GM21529 (cell line): Measurements from ENCODE around the gene ATG10.
"Not testable (repeated sequence)": the region's sequence is repeated elsewhere in the genome, so short reads cannot be mapped to it uniquely, and the experiment has no call there.

Experiments
- ATAC-seq: cut with Tn5 transposase; IDR thresholded peaks from one replicate; pipeline ENCODE4 v1.9.1; 2021; ENCODE audit not compliant: unreplicated experiment

Gene ATG10

DNA sequence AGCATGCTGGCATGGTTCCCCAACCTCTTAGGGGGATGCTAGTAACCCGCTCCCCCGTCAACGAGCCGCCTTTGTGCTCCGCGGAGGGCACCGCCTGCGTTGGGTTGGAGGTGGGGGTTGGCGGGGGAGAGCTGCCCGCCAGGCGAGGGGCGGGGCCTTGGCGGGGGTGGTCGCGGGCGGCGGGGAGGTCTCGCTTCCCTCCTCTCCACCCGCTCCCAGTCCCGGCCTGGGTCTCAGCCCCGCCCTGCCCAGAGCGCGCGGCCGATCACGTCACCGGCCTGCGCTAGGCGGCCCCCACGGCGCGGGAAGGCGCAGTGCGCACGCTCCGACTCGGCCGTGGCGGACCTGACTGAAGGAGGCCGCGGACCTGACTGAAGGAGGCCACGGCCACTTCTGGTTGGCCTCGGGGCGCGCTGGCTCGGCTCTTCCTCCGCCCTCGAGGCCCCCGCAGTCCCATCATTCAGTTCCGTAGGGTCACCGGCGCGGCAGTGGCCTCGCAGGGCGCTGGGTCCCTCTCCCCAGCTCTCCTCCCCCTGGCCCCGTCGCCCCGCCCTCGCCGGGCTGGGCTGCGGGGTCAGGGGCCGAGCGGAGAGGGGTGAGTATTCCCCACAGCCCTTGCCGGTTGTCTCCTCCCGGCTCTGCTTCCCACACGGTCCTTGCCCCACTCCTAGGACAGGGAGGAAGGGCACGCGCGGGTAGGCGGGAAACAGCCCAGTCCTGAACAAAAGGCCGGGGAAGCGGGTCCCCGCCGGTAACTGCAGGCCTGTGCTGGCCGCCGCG lies at the start of gene ATG10:
Gene ATG10 (plus strand): TSS at position 312 of the 780 bp plus-strand sequence. CDS start 15,548 bp downstream, outside the sequence.
- peak; percentile 95 for ATAC-seq

DNA sequence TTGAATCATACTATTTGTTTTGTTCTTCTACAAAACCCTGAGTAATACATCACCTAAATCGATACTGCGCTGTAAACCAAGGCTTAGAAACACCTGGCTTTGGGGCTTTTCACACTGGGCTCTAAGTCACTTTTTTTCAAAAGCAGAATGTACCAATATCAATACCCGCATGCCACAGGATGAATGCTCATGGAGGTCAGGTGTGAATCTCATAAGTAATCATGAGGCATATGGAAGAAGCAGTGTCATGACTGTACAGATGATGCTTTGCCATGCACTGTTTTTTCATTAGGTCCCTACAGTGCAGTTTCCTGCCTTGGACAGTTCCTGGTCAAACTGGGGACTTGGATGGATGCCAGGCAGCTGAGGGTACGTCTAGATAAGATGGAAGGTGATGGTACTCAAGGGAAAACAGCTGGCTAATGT lies 49.0 kb upstream of the ATG10 start:
- ATAC-seq: no peak

DNA sequence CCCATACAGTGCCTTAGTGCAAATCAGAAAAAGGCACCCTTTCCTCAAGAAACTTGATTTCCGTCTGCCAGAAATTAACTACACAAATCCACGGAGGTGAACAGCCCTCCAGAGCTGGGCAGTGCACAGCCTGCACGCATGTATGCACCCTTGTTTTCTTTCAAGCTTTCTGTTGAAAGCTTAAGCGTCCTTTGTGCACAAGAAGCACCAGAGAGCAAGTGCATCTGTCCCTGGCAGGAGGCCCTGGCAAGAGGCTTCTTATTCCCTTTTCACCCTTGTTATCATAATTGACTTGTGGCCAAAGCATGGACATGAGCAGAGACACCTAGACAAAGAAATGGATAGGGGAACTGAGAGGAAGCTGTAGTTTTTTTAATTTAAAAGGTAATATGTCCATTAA lies 47.4 kb upstream of the ATG10 start:
- no peak for ATAC-seq

DNA sequence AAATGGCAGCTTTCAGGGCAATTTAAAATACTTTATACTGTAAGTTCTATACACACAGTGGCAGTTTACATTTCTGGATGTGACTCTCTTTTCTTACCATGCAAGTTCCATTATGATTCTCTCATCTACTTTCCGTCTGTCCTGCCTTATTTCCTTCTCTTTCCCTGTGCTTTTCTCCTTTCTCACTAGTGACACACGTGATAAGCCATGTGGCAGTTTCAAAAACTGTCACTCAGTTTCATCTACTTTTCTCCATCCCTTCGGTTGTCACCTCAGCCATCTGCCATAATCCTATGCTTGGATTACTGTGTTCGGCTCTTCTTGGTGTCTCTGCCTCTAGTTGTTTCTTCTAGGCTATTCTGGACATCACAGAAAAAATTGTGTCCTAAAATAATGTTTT lies 46.8 kb upstream of the ATG10 start:
- no peak for ATAC-seq

DNA sequence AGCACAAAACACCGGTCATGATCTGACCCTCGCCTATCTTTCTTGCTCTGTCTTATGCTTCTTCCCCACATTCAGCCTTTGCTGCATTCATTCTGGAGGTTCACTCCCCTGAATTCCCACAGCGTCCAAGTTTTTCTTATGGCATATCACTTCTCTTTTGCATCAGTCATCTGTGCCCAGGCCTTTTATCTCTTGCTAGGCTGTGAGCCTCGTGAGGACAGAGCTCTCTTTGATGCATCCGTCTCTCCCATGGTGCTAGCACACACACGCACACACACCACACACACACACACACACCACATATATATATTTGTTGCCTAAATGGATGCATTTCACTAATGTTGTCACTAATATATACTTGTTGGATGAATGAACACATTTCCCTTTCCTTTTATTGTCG lies 45.8 kb upstream of the ATG10 start:
- ATAC-seq: no peak

DNA sequence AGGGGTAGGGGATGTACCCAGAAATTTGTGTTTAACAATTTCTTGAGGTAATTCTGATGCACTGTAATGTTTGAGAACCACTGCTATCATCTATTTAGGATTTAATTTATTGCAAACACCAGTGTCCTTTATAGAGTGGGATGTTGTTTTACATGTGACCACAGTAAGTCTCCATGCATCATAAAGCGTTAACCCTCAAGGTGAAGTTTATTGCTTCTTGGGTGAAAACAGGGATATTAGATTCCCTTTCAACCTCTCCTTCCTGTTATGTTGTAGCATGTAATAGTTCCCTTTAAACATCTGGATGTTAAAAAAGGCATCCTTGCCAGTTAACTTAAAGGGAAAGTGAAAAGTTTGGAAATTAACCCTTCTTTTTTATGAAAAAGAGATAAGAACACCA lies 35.8 kb upstream of the ATG10 start:
- ATAC-seq: no peak

DNA sequence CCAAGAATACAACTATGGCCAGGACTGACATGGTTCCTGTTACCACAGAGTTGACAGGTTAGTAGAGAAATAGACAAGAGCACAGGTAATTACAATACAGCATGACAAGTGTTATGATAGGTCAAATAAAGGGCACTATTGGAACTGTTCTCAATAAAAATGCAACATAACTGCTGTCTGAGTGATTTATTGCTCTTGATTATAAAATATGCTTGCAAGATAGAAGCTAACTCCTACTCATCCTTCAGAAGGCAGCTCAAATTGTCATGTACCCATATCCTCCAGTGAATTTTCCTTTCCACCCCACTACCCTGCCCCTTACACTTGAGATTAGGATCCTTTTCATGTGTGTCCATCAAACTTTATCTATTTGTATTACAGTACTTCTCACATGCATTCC lies 35.1 kb upstream of the ATG10 start:
- ATAC-seq: no peak

DNA sequence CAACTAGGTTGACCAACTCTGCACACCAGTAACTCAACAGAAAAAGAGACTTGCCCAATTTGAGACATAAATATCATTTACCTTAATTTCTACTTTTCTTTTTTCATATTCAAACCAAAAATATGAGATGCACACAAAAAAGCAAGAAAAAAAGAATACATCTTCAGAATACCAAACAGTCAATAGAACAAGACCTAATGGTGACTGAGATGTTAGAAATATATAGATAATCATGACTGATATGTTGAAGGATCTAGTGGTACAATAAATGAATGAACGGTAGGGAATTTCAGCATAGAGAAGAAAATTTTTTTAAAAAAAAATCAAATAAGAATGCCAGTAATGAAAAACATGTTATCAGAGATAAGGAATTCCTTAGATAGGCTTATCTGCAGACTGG lies 29.1 kb upstream of the ATG10 start:
- ATAC-seq: no peak

DNA sequence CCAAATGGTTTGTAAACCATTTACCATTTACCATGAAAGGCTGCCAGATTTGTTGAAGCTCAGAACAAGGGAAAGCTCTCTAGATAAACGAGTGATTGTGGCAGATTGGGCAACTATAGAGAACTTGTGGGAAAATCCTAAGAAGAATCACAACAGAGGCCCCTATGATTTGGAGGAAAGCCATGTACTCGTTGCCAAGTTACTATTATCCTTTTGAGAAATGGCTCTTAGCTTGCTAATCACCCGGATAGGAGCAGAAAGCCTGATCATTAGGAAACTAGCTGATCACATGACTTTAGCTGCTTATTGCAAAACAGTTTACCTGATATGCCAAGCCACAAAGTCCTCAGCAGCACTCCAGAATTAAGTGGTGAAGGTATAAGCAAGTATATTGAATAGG lies 23.5 kb upstream of the ATG10 start:
- no peak for ATAC-seq

DNA sequence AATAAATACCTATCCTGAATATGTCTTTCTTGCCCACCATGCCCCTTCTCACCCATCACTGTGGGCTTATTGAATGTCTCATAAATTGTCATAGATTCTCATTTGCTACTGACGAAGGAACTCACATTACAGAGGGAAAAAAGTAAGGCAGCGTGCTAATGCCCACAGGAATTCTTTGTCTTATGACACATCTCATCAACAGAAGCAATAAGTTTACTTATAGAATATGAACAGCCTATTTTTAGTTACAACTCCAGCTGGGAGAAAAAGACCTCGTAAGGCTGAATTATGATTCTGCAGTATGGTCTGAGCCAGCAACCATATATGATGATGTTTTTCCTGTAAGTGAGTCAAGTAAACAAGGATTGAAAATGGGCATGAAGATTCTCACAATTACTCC lies 22.4 kb upstream of the ATG10 start:
- ATAC-seq: no peak

DNA sequence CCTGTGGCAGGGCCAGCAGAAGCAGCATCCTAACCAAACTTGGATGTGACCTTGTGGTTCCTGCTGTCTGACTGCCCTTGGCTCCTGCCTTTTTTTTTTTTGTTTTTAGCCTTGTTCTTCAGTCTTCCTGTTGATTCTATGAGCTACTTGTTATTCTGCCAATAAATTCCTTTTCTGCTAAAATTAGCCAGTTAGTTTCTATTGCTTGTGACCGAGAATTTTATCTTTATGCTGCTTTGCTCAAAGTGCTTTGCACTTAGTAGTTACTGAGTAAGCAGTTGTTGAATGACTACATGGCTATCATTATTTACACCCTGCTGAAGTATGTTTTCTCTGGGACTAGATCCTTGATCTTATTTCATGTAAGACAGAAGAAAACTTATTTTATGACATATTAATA lies 20.8 kb upstream of the ATG10 start:
- no peak for ATAC-seq

DNA sequence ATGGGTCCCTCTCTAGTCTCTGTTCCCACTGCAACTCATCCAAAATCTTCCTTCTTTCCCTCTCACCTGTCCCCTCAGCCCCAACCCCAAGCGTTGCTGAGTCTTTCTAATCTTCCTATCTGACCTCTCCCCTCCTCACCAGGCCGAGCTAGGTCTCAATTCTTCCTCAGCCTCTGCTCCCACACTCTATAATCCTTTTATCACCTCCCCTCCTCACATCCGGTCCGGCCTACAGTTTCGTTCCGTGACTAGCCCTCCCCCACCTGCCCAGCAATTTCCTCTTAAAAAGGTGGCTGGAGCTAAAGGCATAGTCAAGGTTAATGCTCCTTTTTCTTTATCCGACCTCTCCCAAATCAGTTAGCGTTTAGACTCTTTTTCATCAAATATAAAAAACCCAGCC lies 17.0 kb upstream of the ATG10 start:
- not testable (repeated sequence) for ATAC-seq

DNA sequence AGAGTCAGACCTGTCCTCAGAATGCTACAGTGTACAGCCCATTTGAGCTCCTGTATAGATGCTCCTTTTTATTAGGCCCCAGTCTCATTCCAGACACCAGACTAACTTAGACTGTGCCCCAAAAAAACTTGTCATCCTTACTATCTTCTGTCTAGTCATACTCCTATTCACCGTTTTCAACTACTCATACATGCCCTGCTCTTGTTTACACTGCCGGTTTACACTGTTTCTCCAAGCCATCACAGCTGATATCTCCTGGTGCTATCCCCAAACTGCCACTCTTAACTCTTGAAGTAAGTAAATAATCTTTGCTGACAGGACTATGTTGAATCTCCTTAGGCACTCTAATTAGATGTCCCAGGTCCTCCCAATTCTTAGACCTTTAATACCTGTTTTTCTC lies 13.7 kb upstream of the ATG10 start:
- not testable (repeated sequence) for ATAC-seq

DNA sequence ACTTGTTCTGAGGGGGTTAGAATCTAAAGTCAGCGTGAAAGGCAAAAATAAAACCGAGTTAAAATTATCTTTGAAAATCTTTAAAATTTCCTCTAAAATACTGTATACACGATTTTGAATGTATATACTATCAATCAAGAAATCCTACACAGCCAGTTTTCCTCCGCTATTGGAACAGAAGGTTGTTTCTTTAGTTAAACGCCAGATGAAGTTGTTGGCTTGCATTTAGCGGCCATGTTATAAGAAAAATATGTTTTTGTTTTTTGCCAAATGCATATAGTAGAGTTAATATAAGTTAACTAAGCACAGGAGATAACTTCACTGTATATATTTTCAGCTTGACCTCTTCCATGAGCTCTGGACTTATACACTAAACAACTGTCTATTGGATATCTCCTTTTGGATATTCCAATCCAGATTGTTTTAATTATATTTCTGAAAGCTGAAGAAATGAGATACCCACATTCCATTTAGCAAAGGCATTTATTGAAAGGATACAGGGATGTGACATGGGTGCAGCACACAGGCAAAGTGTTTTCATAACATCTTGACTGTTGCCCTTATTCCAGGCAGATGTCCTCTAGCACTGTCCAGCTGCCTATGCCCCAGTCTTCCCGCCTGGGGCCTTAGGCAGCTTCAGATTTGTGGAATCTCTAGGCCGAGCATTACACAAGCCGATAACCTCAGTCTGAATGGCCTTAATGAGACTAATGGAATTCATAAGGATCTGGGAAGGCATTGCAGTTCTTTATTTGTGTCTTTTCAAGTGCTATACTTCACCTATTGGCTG lies 10.0 kb upstream of the ATG10 start:
- no peak for ATAC-seq

DNA sequence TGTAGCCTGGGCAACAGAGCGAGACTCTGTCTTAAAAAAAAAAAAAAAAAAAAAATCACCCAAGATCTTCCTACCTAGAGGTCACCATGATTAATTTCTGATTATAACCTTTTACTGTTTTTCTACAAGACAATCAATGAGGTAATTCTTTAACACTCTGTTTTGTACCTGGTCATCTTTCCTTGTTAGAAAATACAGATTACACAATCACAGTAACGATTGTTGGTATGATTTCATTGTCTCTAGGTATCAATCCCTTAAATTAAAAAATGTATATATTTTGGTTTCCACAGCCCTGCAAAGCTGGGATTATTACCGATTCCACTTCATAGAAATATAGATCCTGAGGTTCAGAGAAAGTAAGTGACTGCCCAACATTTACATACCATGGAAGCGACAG lies 8.3 kb upstream of the ATG10 start:
- ATAC-seq: no peak

DNA sequence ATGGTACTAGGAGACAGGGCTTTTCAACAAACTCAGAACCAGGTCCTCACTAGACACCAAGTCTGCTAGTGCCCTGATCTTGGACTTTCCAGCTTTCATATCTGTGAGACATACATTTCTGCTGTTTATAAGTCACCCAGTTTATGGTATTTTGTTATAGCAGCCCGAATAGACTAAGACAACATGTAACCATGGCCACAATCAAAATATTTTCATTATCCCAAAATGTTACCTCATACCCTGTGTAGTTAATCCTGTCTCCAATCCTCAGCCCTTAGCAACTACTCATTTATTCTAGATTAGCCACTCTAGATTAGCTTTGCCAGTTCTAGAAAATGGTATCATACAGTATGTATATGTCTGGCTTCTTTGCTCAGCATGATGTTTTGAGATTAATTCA lies 6.3 kb upstream of the ATG10 start:
- no peak for ATAC-seq

DNA sequence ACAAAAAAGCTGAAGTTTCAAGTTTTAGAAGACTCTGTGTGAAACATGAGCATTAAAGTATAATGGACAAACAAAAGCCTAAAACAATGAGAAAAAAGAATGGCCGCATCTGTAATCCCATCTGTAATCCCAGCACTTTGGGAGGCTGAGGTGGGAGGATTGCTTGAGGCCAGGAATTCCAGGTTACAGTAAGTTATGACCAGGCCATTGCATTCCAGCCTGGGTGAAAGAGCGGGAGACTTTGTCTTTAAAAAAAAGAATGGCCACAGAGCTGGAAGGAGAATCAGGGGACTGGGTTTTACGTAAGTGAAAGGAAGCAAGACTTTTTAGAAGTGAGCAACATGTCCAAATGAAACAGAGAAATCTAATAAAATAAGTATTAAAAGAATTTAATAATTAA lies 2.6 kb upstream of the ATG10 start:
- no peak for ATAC-seq

DNA sequence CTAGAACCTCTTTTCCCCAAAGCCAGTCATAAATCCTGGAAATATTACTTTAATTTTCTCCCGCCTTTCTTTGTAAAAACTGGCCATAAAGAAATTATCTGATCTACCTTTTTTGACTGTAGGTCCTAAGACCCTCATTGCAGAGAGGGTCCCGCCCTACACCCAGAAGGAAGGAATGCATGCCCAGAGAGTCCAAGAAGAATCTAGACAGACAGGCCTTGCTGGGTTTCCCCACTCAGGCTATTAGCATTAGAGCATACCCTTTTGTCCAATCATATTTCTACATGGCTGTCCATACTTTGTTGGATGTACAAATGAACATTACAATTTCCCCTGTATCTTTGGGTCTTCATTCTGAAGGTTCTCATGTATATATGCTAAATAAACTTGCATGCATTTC lies 1.9 kb upstream of the ATG10 start:
- no peak for ATAC-seq

DNA sequence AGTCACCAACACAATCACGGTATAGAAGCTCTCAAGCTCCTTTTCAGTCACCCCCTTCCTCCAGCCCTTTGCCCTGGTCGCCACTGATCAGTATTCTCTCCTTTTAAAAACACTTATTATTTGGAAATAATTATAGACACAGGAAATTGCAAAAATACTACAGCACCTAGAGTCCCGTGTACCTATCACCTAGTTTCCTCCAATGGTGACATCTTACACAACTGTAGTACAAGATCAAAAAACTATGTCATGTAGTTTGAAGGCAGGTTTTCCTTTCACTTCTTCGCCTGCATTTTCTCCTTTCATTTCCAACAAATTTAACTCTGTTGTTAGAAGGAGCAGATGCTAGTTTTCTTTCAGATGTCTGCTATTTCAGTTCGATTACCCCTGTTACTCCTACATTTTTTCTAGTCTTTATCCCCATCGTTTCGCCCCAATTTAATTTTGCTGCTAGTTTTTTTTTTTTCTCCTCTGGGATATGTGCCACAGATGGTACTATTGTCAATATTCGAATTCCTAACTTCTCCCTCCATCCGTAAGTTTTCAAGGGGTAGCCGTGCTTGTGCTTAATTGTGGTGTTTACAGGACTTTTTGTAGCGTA lies 612 bp upstream of the ATG10 start:
- ATAC-seq: peak; percentile 20

DNA sequence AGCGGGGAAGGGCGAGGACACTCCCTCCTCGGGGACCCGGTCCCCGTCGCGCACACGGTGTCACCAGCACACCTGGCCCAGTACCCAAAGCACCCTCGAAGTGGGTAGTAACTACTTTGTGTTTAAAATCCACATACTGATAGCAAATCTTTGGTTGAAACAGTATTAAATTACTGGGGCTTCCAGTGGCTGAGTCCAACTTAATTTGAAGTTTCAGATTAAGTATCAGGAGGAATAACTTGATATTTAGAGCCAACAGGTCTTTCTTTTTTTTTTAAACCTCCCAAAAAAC lies 615 bp downstream of the ATG10 start:
- peak; percentile 50 for ATAC-seq

DNA sequence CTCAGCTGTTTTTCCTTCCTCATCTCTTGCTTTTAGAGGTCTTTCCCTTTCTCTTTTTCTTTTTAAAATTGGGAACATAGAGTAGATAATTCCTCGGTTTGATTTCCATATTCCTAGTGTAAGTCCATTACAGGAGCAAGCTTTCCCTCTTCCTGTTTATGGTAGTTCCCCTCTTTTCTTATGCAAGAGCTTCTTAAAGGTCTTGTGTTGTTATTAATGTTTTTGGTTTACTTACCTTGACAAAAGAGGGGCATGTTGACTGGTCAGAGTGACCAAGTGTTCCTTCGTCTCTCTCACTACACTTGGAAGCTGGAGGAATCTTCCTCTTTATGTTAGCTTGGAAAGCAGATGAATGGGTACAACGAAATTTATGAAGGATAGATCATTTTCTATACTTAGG lies 8.3 kb downstream of the ATG10 start:
- no peak for ATAC-seq

DNA sequence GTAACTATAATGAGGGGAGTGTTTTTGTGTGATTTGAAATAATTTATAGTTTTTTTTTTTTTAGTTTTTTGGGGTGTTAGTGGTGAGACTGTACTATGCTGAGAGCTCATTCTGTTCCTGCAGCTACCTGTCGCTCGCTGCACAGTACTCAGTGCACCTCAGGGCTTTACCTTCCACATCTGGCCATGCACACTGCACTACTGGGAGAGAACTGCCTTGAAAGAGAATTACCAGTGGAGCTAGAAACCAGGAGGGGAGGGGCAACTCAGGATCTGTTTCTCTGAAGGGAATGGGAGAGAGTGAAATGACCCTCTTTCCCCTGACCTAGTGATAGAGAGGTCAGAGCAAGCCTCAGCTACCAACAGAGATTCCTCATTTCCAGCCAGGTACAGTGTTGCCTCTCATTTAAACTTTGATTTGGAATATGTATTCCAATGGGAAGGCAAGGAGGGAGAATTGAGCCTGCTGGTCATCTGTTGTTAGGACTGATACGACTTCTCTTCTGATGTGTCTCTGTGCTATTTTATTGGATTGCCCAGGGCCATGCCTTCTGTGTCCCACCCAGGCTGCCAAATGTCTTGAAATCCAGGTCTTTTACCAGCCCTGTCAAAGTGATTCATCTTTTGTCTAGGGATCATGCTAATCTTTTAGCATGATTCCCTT lies 8.9 kb downstream of the ATG10 start:
- ATAC-seq: no peak
